RWPE2 (cell line): ENCODE measurements around the gene MOG.

Source experiments
- ATAC-seq: fragments of 200-7000 bp; cut with Tn5 transposase; 3 replicates; pipeline ENCODE4 v1.9.1; 2021; ENCODE audit warnings: low read depth
- DNase-seq: peaks from one replicate; pipeline ENCODE4 v3.0.0-alpha.2; 2020; ENCODE audit warnings: low spot score
- H3K27ac ChIP-seq: fragments of 450-650 bp; 2 replicates; pipeline ENCODE4 v1.5.1; 2017; ENCODE audit warnings: mild to moderate bottlenecking; ENCODE audit not compliant: poor library complexity, severe bottlenecking
- H3K27me3 ChIP-seq: fragments of 250-450 bp; sonication (Bioruptor Pico); 2 replicates; pipeline ENCODE4 v1.5.1; 2021; ENCODE audit warnings: mild to moderate bottlenecking, moderate library complexity; ENCODE audit not compliant: insufficient read depth, poor library complexity, severe bottlenecking
- H3K36me3 ChIP-seq: fragments of 250-450 bp; sonication (Bioruptor Pico); 2 replicates; pipeline ENCODE4 v1.5.1; 2020; ENCODE audit warnings: low read depth, mild to moderate bottlenecking, moderate library complexity
- H3K4me1 ChIP-seq: fragments of 250-450 bp; sonication (Bioruptor Pico); 2 replicates; pipeline ENCODE4 v1.5.1; 2021; ENCODE audit warnings: mild to moderate bottlenecking, moderate library complexity; ENCODE audit not compliant: insufficient read depth, poor library complexity, severe bottlenecking
- H3K4me3 ChIP-seq: fragments of 250-450 bp; sonication (Bioruptor Pico); 2 replicates; pipeline ENCODE4 v1.5.1; 2021; ENCODE audit warnings: mild to moderate bottlenecking, moderate library complexity; ENCODE audit not compliant: severe bottlenecking
- H3K9me3 ChIP-seq: fragments of 250-450 bp; sonication (Bioruptor Pico); 2 replicates; pipeline ENCODE4 v1.5.1; 2021; ENCODE audit warnings: mild to moderate bottlenecking, moderate library complexity; ENCODE audit not compliant: severe bottlenecking
- TF ChIP-seq, protein P1 (sequence below): fragments of 450-650 bp; IDR thresholded peaks from one replicate; pipeline ENCODE4 v1.5.1; 2017; ENCODE audit warnings: mild to moderate bottlenecking, moderate library complexity; ENCODE audit not compliant: poor library complexity, severe bottlenecking

Gene MOG

DNA sequence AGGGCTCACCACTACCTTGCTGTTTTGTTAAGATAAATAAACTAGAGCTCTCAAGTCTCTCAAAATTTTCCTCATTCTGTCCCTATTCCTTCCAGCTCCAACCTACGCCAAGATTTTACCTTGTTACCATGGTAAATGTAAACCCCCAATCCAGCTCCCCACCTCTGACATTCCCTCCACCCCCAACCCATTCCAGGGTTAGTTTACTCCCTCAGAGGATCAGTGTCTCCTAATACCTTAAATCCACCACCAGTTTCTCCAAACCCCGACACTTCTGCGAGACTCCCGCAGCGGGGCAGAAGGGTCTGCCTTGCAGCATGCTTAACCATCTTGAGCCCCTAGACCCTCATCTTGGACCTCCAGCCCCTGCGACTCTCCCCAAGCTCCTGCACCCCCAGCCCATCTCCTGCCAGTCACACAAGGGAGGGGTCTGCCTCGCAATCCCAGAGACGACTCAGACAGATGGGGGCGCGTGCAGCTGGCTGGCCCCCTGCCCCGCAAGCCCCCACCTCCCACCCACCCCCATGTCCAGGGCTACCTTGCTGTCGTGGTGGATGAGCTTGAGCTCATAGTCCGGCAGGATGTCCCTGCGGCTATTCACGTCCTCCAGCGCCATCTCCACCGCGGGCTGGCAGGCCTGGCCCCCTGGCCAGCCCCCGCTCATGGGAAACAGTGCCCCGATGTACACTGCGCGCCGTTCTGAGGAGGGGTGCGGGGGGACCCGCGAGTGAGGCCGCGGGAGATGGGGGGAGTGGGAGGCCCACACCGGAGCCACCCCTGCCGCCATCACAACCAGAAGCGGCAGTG, 29.7 kb upstream of the MOG start:
- no peak for ATAC-seq
- no peak for DNase-seq
- TF ChIP-seq, protein P1, sequence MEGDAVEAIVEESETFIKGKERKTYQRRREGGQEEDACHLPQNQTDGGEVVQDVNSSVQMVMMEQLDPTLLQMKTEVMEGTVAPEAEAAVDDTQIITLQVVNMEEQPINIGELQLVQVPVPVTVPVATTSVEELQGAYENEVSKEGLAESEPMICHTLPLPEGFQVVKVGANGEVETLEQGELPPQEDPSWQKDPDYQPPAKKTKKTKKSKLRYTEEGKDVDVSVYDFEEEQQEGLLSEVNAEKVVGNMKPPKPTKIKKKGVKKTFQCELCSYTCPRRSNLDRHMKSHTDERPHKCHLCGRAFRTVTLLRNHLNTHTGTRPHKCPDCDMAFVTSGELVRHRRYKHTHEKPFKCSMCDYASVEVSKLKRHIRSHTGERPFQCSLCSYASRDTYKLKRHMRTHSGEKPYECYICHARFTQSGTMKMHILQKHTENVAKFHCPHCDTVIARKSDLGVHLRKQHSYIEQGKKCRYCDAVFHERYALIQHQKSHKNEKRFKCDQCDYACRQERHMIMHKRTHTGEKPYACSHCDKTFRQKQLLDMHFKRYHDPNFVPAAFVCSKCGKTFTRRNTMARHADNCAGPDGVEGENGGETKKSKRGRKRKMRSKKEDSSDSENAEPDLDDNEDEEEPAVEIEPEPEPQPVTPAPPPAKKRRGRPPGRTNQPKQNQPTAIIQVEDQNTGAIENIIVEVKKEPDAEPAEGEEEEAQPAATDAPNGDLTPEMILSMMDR, result no peak
- Histone ChIP-seq H3K4me1 (peaks cover 3% of the 10 kb centered on the region), H3K36me3 (peaks cover 8% of the 10 kb centered on the region), H3K4me3 (peak overlapping the region; percentile 43), H3K9me3 (no peaks in the 10 kb centered on the region), H3K27me3 (no peaks in the 10 kb centered on the region), H3K27ac (no peak overlapping the region)

DNA sequence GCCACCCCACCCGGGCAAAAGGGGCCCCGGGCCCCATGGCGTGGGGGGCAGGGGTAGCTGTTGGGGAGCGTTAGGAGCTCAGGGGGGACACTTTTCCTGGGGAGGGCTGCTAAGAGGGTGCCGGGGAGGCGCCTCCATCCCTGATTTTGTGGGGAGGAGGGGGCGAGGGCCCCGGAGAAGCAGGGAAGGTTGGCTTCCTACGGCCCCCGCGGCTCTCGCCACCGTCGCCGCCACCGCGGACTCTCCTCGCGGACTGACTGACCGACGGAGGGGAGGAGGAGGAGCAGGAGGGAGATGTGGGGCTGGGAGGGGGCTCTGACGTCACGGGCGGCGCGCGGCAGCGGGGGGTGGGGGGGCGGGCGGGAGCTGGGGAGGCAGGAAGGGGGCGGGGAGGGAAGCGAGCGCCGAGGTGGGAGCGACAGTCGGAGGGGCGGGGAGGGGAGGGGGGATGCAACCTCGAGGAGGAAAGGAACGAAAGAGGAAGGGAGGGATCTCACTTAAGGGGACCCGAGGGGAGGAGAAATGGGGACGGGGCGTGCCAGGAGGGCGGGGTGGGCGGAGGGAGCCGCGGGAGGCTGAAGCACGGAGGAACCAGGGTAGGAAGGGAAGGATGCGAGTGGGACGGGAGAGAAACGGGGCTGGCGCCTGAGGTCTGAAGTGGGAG, 29.0 kb upstream of the MOG start:
- Histone ChIP-seq H3K36me3 (peaks cover 6% of the 10 kb centered on the region; the same call in 1 of the 2 replicates), H3K9me3 (no peaks in the 10 kb centered on the region), H3K4me1 (peaks cover 3% of the 10 kb centered on the region), H3K27me3 (no peaks in the 10 kb centered on the region), H3K4me3 (peak overlapping the region; percentile 43), H3K27ac (peak overlapping the region; percentile 36)
- TF ChIP-seq, protein P1, result no peak
- ATAC-seq, result peak; percentile 20
- no peak for DNase-seq

DNA sequence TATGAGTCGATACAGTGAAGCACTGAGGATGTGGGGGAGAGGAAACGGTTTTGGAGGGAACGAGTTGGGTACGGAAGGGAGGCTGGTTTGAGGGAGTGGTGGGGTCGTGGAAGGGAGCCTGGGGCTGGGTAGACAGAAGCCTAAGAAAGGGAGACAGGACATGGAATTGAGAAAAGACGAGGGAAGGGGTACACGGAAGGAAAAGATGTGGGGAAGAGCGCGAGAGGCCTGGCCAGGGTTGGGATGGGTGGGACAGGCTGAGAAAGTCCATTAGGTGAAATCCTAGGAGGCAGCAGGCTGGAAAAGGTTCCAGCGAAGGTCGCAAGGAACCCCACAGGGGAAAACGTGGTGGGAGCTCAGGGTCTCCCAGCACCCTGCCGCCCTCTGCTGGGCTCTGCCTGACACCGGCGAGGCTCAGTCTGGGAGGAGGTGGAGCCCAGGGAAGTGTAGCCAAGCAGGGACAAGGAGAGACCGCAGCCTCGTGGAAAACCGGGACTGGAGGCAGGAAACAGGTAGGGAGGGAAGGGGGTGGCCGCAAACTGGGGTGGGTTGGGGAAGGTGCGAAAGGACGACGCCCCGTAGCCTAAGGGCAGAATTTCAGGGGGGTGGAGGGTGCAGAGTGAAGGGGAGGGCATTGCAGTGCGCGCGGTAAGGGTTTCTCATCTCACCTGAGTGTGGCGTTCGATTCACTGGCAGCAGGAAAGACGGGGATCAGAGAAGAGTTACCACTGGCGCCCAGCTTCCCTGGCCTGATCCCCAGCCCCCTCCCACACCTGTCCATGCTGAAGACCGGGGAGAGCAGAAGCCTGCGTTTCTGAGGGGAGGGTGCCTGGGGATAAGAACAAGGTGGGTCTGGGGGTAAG, 28.2 kb upstream of the MOG start:
- H3K9me3 ChIP-seq, result no peaks in the 10 kb centered on the region
- DNase-seq (peak; percentile 79), ATAC-seq (peak; percentile 57)
- peak overlapping the region; percentile 36 for H3K27ac ChIP-seq
- H3K4me3 ChIP-seq, result peak overlapping the region; percentile 43
- TF ChIP-seq, protein P1, result peak; percentile 78
- H3K36me3 ChIP-seq, result peaks cover 2% of the 10 kb centered on the region; the same call in 1 of the 2 replicates
- H3K4me1 ChIP-seq, result peaks cover 3% of the 10 kb centered on the region
- H3K27me3 ChIP-seq, result no peaks in the 10 kb centered on the region

DNA sequence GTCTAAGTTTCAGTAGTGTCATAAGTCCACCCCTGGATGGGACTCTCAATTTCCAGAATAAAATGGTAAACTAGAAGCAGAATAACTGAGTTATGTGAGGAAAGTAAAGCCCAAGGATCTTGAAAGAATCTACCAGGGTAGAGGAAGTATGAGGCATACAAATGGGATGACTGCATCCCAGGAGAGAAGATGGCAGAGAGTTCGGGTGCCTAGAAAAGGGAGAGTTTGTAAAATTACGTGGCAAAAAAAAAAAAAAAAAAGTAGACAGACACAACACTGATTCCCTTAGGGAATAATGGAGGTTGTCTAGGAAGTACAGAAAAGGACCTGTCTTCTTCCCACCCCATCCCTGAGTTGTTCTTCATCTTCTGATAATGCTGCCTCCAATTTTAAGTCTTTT, 27.3 kb upstream of the MOG start:
- no peaks in the 10 kb centered on the region for H3K9me3 ChIP-seq
- H3K4me3 ChIP-seq, result no peak overlapping the region
- DNase-seq (no peak), ATAC-seq (no peak)
- no peaks in the 10 kb centered on the region for H3K36me3 ChIP-seq
- no peak overlapping the region for H3K27ac ChIP-seq
- peaks cover 3% of the 10 kb centered on the region for H3K4me1 ChIP-seq
- no peaks in the 10 kb centered on the region for H3K27me3 ChIP-seq
- TF ChIP-seq, protein P1, result no peak
